NCI-H2081 treated with DMSO at 0.1 percent for 48 hours (cell line): ENCODE data around the gene CSPG5.

Experiments
- DNase-seq: peaks from one replicate; lab custom pipeline; 2025; lab: John Stamatoyannopoulos, UW

The CSPG5 gene

DNA sequence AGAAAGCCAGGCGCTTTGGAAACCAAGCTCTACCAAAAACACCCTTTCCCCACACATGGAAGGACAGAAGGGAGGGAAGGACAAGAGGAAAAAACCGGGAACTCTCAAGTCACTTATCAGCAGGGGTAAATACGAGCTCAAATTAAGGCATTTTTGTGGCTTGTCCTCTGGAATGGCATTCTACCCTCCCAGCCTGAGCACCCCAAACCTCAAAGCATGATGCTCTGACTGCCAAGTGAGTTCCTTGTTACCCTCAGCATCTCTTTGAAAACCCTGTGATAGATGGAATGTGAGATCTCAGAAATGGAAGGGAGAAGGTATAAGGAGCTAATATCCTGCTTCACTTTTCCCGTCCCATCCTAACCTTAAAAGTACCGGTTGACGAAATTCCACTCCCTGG lies 8.1 kb upstream of the CSPG5 start:
- no peak for DNase-seq

DNA sequence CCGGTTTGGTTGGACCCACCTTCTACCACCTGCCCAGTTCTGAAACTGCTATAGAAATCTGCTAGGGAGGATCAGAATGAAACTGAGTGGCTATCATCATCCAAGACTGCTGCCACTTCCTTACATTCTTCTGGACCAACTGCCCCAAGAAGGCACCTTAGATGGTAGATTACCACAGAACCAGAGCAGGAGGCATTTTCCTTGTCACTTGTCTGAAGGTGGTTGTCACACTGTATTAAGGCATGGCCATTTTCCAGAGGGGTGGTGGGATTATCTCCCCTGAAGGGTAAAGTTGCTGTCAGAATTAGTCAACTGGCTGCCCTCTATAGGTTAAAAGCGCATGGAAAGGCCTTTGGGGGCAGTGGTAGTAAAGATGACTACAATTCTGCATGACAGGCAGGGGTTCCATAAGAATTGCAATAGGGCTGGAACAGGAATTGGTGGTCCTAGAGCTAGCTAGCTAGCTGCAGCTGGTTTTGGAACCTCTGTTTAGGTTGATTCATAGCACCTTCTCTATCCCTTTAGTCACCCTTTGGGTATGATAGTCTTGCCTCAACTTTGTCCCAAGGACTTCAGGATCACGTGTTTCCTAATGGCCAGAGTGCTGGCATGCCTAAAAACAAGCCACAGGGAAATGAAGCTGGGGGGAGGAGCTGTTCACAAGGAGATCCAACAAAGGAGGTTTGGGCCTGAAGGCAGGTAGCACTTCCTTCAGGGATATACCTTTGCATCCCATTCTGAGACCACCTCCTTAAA lies 4.8 kb upstream of the CSPG5 start:
- no peak for DNase-seq

DNA sequence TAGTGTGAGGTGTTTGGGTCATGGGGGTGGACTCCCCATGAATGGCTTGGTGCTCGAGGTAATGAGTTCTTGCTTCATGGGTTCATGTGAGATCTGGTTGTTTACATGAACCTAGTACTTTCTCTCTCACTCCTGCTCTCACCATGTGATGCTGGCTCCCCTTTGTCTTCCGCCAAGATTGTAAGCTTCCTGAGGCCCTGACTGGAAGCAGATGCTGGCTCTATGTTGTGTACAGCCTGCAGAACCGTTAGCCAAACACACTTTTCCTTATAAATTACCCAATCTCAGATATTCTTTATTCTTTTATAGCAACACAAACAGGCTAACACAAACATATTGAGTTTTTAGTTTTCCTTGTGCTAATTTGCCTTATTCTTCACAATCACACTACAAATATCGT lies 3.2 kb upstream of the CSPG5 start:
- no peak for DNase-seq

DNA sequence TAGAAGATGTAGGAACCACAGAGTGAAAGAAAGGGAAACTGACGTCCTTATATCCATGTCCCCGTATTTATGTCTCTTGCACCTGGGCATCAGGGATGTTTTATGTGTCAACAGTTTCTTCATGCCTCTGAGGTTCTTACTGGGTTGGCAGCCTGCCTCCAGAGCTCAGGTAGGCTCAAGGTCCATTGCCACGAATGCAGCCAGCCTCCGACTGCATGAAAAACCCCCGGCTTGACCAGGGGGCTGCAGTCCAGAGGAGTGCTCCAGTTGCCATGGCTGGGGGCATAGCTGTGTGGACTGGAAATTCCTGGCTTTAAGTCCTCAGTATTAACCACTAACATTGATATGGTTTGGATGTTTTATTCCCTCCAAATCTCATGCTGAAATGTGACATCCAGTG lies 2.8 kb upstream of the CSPG5 start:
- no peak for DNase-seq

DNA sequence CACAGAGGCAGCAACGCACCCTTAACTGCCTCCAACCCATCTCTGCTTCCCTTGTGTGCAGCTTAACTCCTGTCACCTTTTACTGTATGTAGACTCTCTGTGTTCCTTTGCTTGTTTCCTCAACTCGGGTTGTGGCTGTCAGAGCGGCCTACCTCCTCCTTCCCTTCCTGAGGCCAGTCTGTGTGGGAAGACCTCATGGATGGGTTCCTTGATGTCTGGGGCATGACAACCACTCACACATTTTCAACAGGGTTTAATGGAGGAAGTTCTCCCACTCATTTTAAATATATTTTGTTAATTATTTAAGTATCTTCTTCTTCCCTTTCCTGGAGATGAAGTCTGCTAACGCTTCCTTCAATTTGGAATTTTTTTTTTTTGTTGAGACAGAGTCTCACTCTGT lies 1.8 kb upstream of the CSPG5 start:
- DNase-seq: no peak

DNA sequence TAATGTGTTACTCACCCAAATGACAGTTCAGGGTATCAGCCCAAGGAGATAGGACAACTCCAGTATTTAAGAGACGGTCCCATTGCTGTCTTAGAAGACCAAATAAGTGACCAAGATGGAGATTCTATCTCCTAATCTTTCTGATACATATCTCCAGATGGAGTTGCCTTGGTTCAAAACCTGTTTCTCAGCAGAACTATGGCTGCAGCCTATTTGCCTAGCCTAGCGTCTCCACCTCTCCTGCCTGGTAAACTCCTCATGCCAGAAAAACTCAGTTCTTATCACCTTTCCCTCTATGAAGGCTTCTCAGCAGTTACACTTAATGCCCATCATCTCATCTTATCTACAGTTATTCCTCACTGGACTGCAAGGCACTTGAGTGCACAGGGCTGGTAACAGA lies 1.2 kb upstream of the CSPG5 start:
- no peak for DNase-seq

DNA sequence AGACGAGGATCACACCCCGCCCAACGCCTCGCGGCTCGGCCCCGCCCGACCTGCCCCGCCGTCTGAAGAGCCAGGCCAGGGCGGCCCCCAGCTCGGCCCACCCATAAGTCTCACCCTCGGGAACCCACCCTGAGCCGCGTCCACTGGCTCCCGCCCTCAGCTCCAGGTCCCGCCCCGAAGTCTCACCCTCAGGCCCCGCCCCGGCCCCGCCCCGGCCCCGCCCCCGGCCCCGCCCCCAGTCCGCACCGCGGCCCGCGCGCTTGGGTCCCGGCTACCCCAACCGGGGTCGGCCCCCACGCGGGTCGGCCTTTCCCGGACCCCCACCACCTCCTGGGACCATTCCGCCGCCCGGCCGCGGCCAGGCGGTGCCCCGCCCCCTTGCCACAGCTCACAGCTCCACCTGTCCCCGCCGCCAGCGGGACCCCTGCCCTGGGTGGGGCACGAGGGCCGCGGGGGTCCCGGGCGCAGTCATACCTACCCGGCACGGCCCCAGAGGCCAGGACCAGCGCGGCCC lies 489 bp downstream of the CSPG5 start:
- no peak for DNase-seq

DNA sequence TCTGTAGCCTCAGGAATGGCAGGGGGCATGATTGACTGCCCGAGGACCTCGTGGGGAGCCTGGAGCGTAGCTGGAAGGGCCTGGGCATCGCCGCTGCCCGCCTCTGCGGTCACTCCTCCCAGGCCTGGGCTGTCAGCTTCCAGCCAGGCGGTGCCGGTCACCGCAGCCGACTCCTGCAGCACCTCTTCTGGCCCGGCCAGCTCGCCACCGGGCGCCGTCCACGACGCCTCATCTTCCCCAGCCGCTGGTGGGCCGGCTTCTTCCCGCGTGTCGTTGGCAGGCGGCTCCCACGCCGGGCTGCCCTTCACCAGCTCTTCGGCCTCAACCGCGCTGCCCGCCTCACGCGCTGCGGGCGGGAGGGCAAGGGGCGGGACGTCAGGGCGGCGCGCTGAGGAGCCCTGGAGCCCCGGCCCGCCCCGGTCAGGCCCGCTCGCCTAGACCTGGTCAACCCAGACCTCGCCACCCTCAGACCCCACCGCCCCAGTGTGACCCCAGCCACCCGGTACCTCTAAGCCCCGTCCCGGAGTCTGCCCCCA lies 1.0 kb downstream of the CSPG5 start:
- DNase-seq: no peak

DNA sequence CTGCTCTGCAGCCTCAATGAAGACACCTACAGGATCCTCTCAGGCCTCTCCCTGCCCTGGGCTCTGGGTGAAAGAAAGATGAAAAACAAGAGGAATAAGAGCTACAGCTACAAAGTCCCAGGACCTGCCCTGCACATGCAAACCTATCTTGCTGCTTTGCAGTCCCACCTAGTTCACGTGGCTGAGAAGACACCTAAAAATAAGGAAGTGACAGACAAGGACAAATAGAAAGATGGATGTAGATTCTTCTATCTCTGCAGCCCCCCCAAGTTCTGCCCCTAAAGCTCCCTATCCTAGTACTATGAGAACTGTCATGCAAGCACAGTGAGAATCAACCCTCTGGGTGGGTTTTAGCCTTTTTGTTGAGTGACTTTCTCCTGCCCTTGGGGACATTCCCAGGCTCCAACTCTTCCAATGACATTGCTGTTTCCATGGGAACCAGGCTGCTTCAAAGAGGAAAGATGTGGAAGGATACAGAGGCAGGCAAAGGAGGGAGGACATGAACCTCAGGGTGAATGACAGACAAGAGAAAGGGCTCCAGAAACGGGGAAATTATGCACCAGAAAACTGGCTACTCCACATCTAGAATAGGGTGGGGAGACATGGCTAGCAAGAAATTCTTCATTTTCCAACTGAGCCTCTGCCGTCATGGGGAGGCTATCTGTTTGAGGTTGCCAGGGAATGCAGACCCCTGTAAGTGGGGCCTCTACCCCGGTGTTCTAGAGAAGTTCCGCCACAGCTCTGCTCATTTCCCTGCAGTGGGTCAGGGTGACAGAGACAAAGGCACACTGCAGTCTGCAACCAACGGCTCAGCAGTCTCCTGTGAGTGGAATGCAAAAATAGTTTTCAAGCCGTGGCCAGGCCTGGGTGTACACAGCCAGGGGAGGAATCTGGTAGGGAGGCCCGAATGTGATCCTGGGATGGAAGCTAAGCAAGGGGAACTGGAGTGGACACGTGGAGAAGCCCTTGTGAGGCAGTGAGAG lies 5.2 kb downstream of the CSPG5 start:
- no peak for DNase-seq

DNA sequence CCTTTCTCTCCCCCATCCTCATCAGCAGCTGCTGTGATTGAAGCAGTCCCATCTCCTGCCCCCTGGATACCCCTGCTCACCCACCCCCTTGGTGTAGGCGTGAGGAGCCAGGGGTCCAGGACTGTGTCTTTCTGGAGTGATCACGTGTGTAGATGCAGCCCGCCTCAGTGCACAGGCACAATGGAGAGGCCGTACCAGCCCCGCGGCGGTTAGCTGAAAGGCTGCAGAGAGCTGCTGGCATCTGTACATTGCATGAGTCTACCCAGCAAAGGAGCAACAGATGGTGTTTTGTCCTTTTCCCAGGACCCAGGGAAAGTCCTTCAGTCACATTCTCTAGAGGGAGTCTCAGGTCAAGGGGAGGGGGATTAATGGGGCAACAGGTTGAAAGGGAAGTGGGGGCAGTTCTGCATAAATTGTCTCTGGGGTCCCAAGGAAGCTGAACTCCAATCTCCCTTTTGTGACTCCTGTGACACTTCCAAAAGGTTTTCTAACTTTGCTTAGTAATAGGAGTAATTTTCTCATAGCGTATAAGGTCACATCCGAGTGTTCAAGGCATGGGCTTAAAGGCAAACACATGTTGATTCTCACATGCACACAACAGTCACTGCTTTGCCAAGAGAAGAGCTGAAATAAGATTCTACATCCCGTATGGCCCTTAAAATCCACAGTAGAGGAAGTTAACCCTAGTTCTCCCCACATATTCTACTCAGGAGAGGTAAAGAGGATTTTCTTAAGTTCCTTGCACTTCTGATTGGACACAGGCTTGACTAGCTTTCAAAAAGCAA lies 7.1 kb downstream of the CSPG5 start:
- DNase-seq: no peak

DNA sequence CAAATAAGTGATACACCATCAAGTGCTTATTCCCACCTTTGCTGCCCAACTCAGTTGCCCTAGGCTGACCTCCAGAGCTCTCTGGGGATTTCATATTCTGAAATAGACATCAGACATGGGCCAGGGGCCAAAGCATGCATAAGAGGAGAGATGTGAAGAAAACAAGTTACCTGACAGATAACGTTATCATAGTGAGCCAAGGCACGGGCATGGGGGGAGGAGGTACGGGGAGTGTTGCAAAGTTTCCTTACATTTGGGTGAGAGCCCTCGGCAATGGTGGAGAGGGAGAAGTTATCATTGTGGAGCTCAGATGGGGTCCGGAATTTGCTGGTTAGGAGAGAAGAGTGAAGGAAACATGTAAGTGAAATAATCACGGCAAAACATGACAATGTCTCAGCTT lies 9.8 kb downstream of the CSPG5 start:
- DNase-seq: no peak

DNA sequence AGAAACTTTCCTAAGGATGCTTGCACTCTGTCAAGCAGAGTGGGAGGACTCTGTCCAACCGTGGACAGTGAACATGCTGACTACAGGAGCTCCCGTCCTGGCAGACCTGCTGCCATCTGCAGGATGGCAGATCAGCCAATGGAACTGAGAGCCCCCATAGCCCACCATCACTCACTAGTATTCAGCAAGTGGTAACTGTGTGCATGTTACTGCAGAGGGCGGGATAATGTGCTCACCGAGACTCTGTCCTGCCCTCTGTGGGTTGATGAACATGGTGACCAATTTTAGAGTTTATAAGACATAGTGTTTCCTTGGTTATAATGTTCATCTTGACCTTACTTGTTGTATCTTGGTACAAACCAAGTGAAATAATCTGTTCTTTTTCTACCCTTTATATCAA lies 11.5 kb downstream of the CSPG5 start:
- DNase-seq: no peak

DNA sequence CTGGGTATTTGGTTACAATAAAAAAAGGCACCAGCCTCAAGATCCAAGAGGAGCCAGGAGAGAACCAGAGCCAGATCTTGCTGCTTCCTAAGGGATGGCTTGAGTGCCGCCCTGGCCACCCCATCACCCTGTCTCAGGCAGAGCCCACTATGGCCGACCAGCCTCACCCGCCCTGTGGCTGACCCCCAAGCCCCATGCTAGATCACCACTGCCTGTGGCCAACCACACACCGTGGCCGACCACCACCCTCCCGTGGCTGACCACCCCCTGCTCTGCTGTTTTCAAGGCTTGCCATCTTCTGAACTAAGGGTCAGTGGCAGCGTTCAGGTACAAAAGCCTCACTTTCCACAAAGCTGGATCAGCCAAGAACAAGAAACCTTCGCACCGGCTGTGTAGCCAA lies 12.0 kb downstream of the CSPG5 start:
- DNase-seq: no peak

DNA sequence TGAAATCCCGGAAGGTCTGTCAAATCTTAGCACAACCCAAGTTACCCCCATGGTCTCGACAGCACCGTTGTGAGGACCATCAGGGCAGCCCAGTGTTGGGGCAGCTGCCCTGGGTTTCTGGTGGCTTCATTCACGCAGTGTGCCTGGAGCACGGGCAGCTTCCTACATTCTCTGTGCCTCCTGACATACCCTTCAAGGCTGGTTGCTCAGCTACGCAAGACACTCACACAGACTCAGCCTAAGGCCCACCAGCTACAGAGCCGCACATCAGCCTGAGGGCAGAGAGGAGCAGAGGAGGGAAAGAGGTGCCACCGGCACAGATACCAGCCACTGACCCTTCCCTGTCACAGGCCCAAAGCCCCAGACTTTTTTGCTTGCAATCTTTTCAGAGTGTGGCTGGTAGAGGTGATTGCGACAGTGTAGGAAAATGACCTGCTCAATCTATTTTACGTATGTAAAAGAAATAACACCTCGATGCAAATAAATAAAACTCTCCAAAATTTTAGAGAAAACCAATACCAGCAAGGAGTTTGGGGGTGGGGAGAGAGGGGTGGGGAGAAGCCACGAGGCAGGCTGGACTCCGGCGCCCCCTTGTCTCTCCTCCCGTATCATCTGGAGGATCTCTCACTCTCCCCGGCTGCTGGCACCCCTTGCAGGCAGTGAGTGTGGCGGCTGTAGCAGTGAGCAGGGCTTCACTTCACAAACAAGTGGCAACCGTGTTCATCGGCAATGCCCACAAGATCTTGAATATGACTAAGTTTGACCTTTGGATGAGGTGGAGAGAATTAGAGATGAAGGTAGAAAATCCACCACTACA lies 12.7 kb downstream of the CSPG5 start:
- DNase-seq: no peak

DNA sequence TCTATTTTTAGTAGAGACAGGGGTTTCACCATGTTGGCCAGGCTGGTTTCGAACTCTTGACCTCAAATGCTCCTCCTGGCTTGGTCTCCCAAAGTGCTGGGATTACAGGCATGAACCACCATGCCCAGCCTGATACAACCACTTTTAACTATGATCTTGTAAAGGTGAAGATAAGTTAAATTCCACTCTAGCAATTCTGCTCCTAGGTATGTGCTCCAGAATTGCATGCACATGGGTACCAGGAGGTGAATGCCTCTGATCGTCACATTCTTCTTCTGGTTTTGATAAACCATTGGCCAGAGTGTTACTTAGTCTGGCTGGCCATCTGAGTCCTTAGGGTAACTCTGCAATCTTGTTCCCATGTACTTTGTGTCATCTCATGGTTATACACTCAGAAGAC lies 22.3 kb downstream of the CSPG5 start:
- no peak for DNase-seq

DNA sequence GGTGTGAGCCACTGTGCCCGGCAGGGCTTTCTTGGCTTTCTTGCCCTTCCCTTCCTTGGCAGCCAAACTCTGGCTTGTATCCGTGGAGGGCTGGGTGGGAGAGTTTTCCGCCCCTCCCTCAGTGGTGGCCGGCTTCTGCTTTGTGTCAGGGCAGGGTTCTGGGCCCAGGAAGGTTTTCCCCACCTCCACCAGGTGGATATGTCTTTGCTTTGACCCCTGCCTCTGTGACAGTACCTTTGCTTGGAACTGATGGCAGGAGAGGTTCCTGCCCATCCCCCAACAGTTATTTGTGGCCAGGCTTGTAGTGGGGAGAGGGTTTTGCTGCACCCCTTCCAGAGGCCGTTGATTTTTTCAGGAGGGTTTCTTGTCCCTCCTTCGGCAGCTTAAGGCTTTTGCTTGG lies 24.3 kb downstream of the CSPG5 start:
- DNase-seq: no peak

DNA sequence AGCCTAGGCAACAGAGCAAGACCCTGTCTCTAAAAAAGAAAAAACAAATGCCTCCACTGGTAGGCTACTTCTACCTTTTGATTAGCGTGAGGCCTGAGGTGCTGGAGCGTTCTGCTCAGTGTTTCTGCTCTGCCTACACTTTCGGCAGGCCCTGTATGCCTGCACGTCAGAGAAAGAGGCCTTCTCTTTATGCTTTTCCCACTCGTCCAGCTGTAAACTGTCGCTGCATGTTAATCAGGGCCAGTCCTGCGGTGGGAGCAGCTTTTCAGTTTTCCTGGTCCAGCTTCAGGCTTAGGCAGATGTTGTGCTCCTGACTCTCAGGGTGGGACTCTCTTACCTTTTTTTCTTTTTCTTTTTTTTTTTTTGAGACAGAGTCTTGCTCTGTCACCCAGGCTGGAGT lies 25.3 kb downstream of the CSPG5 start:
- no peak for DNase-seq

DNA sequence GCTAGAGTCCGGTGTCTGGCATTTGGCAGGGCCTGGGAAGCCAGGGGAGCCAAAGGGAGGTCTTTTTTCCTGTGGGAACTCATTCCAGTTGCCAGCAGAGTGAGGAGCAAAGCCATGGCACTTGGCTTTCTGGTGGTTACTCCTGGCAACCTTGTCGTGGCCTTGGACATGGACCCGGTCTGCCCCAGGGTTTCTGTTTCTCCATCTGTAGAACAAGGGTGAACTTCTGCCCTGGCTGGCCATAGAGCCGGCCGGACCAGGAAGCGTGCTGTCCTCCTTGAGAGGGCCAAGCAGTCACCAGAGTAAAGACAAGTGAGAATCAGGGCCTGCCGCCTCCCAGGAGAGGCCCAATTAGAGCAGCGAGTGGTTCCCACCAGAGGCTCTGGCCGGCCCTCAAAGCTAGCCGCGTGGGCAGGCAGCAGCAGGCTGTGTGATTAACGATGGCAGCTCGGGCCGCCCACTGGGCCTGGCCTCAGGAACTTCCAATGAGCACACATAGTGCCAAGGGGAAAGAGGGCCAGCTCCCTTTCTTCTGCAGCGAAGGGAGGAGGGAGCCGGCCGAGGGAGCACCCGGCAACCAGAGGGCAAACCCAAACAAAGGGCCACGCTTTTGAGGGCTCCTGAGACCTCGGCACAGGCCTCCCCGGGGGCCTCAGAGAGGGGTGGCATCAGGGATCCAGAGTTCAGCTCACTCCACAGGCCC lies 36.0 kb downstream of the CSPG5 start:
- DNase-seq: no peak

DNA sequence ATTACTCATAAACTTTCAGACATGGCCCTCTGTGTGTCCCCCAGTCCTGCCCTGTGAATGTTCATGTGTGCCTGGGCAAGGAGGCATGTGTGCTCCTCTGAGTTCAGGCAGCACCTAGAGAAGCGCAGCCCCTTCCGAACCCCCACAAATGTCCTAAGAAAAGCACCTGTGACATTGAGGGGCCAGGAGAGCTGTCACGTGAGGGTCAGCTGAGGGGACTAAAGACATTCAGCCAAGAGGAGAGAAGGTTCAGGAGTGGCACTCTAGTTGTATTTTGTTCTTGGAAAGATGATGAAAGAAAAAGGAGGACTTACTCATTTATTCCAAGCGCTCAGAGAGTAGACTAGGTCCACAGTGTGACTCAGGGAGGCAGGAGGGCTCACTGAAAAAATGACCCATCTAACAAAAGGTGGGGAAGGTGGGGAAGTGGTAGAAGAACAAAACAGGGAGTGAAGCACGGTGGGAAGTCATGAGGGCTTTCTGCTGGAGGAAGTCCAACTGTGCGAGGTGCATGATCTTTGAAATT lies 37.0 kb downstream of the CSPG5 start:
- no peak for DNase-seq

DNA sequence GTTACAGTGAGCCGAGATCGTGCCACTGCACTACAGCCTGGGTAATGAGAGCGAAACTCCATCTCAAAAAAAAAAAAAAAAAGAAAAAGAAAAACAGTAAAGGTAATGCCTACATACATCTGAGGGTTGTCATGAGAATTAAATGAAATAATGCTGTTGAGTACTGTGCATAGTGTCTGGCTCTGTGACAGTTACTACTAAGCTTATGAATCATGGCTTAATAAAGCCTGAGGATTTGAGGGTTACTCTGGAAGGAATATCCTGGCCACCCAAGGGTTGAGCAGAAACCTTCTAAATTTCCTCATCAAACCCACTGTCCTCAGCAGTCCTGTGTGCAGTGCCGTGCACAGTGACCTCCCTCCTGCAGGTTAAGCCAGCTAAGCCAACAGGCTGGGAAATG lies 38.4 kb downstream of the CSPG5 start:
- no peak for DNase-seq
